GM21576 (cell line): Measurements from ENCODE around the gene P2RY14.

Experiments used
- ATAC-seq: cut with Tn5 transposase; IDR thresholded peaks from one replicate; pipeline ENCODE4 v1.9.1; 2021; ENCODE audit warnings: mild to moderate bottlenecking, moderate library complexity; ENCODE audit not compliant: unreplicated experiment

The P2RY14 gene

GRCh38 chr3:151219056-151219455, 59.3 kb downstream of the P2RY14 start:
- no peak for ATAC-seq

- no peak for ATAC-seq
These were observed 60.2 kb downstream of the P2RY14 start for GRCh38 chr3:151218136-151218535.

- no peak for ATAC-seq
These were observed 61.4 kb downstream of the P2RY14 start for GRCh38 chr3:151216641-151217607.

- no peak for ATAC-seq
These were observed 63.9 kb downstream of the P2RY14 start for GRCh38 chr3:151214459-151214858.

GRCh38 chr3:151213881-151214280, 64.5 kb downstream of the P2RY14 start:
- no peak for ATAC-seq

GRCh38 chr3:151213151-151213550, 65.2 kb downstream of the P2RY14 start:
- no peak for ATAC-seq

- ATAC-seq: peak; percentile 66
These were observed 67.5 kb downstream of the P2RY14 start for GRCh38 chr3:151210676-151211381.

- ATAC-seq: no peak
These were observed 68.7 kb downstream of the P2RY14 start for GRCh38 chr3:151209654-151210053.

- no peak for ATAC-seq
These were observed 72.1 kb downstream of the P2RY14 start for GRCh38 chr3:151206201-151206600.

GRCh38 chr3:151205482-151205881, 72.9 kb downstream of the P2RY14 start:
- ATAC-seq: no peak

- ATAC-seq: no peak
These were observed 73.6 kb downstream of the P2RY14 start for GRCh38 chr3:151204530-151205402.

- peak; percentile 93 for ATAC-seq
These were observed 75.3 kb downstream of the P2RY14 start, which contains the start of gene GPR171 for GRCh38 chr3:151203051-151203420. TSS of gene GPR171 (minus strand) at chr3:151203216. CDS start at chr3:151199386, 3,830 bp downstream.

- no peak for ATAC-seq
These were observed 77.2 kb downstream of the P2RY14 start for GRCh38 chr3:151201051-151201730.

- no peak for ATAC-seq
These were observed 77.8 kb downstream of the P2RY14 start for GRCh38 chr3:151200586-151200985.

- ATAC-seq: no peak
These were observed 78.5 kb downstream of the P2RY14 start for GRCh38 chr3:151199554-151200438.

GRCh38 chr3:151198849-151199248, 79.5 kb downstream of the P2RY14 start:
- ATAC-seq: no peak

- no peak for ATAC-seq
These were observed 80.2 kb downstream of the P2RY14 start for GRCh38 chr3:151197981-151198767.

GRCh38 chr3:151197228-151197627, 81.1 kb downstream of the P2RY14 start:
- no peak for ATAC-seq

- ATAC-seq: no peak
These were observed 81.9 kb downstream of the P2RY14 start for GRCh38 chr3:151196434-151196833.
